ENCODE data around the gene OXT.

Gene OXT

GRCh38 chr20:3115190-3116107 is 44.0 kb downstream of the OXT start:
- peak; percentile 48 for DNase-seq

DNA sequence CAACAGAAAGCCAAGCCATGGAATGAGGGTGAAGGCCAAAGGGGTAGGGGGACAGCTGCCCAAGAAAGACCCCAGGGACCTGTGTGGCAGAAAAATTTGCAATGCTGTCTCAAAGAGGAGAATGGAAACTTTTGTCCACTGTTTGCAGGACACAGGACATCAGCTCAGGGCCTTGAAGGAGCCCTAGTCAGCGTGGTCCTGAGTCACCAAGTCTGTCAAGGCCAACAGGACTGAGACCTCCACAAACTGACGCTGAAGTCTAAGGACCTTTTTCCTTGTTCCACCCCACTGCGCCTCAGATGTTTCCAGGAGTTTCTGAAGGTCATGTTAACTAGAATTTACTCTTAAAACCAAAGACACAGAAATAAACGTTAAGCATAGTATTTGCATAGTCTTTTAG is 44.9 kb downstream of the OXT start:
- no peak for DNase-seq

DNA sequence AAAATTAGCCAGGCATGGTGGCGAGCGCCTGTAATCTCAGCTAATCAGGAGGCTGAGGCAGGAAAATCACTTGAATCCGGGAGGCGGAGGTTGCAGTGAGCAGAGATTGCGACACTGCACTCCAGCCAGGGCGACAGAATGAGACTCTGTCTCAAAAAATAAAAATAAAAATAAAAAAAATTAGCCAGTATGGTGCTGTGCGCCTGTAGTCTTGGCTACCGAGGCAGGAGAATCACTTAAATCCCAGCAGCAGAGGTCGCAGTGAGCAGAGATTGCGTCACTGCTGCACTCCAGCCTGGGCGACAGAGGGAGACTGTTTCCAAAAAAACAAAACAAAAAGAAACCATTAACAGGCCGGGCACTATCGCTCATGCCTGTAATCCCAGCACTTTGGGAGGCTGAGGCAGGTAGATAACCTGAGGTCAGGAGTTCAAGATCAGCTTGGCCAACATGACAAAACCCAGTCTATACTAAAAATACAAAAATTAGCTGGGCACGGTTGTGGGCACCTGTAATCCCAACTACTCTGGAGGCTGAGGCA is 46.5 kb downstream of the OXT start:
- peak; percentile 63 for DNase-seq

- no peak for DNase-seq
Measured at GRCh38 chr20:3119044-3119443, 47.6 kb downstream of the OXT start.

GRCh38 chr20:3121271-3121911 is 50.0 kb downstream of the OXT start:
- no peak for DNase-seq

Measured in right hindlimb (tissue), 1 donor.